ENCODE results near the gene BRD3.
A peak's percentile ranks its signal among the peaks of the same experiment; 100 is the strongest.

DNA sequence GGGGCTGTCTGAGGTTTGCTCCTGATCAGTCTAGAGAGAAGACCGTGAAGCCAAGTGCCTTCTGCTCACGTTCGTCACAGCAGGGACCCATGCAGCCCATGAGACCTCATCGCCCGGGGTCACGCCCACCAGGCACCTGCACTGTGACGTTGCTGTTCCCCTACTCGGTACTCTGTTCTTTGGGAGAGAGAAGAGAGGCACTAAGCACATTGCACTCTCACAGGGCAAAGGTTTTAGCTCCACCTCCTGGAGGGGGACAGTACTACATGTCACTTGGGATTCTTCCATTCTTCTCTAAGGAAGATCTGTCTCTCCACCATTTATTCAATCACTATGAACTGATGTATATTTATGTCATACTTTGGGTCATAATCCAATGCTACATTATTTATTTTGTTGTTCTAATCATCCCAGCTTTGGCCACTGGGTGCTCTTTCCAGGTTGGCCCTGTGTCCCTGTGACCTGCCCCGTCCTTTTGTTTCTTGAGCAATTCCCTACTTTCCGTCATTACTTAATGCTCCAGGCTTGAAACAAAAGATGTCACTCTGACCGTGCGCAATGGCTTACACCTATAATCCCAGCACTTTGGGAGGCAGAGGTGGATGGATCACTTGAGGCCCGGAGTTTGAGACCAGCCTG is 31.4 kb upstream of the BRD3 start:
- TF ChIP-seq ATF3 (IDR thresholded peaks at IDR 0.05) (no peak), CTCF (IDR thresholded peaks at IDR 0.05 in 2 of 3, conservative IDR thresholded peaks at IDR 0.05 in 1 of 3; ENCODE audit: borderline replicate concordance in 1 of 3, insufficient read depth in 1 of 3, low read depth in 2 of 3, low read length in 2 of 3) (peak; percentile 87 to 92 (median 88); a peak in 5 of 6 replicates), ELF1 (IDR thresholded peaks at IDR 0.05; ENCODE audit: borderline replicate concordance, low read depth) (no peak), POLR2A (IDR thresholded peaks at IDR 0.05; ENCODE audit: borderline replicate concordance, extremely low read depth, insufficient read depth, insufficient read length) (no peak), MAX (IDR thresholded peaks at IDR 0.05) (peak; percentile 32; the same call in 1 of the 2 replicates)

Data from HCT116 (cell line).